ENCODE data around the gene CNPY1. TPM values are rescaled to one million over a fixed set of nuclear protein-coding genes. Genes with fewer than 3 reads are reported as not detected.

Gene CNPY1
- total RNA-seq, 4 donors from 2014 or later, result not detected

DNA sequence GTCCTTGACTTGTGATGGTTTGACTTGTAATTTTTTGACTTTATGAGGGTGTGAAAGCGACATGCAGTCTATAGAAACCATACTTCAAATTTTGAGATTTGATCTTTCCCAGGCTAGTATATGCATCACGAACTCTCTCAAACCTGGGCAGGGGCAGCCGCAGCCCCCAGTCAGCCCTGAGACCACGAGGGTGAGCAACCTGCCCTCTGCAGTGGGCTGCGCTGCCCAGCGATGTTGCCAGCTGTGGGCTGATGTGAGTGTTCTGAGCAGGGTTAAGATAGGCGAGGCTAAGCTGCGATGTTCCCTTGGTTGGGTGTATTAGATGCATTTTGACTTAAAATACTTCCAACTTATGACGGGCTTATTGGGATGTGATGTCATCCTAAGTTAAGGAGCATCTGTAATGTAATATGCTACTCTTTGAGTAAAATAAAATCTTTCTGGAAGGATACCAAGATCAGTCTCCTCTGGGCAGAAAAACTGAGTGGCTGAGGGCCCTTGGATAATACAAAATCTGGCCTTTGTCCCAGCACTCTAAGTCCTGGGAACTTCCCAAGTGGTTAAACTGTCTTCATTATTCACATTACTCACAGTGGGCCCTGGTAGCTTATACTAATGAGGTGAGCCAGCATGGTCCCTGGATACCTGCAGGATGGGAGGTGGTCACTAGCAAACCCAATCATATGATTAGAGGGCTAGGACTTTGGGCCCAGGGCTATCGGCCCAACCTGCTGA is 28.4 kb upstream of the CNPY1 start:
- 78% methylated on average over 10 of the region's 10 CpGs for WGBS
- TF ChIP-seq CTCF (IDR thresholded peaks at IDR 0.05), result no peak
- TF ChIP-seq POLR2AphosphoS5 (IDR thresholded peaks at IDR 0.05), result no peak
- TF ChIP-seq EP300 (IDR thresholded peaks at IDR 0.05), result no peak
- TF ChIP-seq POLR2A (IDR thresholded peaks at IDR 0.05; ENCODE audit: low read depth), result no peak
- no peak for DNase-seq (ENCODE audit: extremely low spot score)
- Histone ChIP-seq H3K36me3 (no peaks in the 10 kb centered on the region), H3K9me3 (no peaks in the 10 kb centered on the region), H3K27ac (replicated peaks in 1 of 4) (no peak overlapping the region), H3K27me3 (peaks cover 0 to 48% (median 0%) of the 10 kb centered on the region in 4 donors), H3K4me3 (no peak overlapping the region), H3K4me1 (no peaks in the 10 kb centered on the region)
- intact Hi-C loops (cut with DNase I), result no loop called here

DNA sequence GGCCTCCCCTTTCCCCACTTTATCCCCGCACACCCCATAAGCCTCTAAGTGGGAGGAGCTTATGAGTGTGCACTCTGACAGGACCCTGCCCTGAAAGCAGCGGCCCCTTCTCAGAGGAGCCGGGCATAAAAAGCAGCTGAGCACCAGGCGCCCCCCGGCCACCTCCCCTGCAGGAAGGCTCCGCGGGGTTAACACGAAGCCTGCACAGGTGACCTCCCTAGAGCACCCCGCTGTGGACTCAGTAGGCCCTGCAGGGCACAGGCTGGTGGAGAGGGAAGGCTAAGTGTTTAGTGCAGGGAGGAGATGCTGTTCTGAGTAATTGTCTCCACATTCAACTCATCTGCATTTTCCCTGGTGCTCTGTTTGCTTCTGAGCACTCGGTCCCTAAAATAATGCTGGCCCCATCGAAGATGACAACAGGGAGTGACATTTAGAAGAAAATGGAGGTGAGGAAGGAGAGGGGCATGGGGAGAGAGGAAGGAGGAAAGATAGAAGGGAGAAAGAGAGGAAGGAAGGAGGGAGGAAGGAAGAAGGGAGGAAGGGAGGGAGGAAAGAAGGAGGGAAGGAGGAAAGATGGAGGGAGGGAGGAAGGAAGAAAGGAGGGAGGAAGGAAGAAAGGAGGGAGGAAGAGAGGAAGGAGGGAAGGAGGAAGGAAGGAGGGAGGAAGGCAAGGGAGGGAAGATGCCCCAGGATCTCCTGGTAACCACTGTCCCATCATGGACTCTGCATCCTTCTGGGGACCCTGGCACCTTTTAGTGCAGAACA is 25.4 kb upstream of the CNPY1 start:
- Histone ChIP-seq H3K4me1 (no peaks in the 10 kb centered on the region), H3K27me3 (peaks cover 0 to 38% (median 0%) of the 10 kb centered on the region in 4 donors), H3K27ac (replicated peaks in 1 of 4) (no peak overlapping the region), H3K4me3 (no peak overlapping the region), H3K9me3 (no peaks in the 10 kb centered on the region), H3K36me3 (no peaks in the 10 kb centered on the region)
- WGBS, result 72% methylated on average over 8 of the region's 11 CpGs
- DNase-seq (ENCODE audit: extremely low spot score), result no peak
- TF ChIP-seq EP300 (IDR thresholded peaks at IDR 0.05), result no peak
- no peak for TF ChIP-seq POLR2AphosphoS5 (IDR thresholded peaks at IDR 0.05)
- no peak for TF ChIP-seq CTCF (IDR thresholded peaks at IDR 0.05)
- TF ChIP-seq POLR2A (IDR thresholded peaks at IDR 0.05; ENCODE audit: low read depth), result no peak
- intact Hi-C loops (cut with DNase I), result no loop called here

DNA sequence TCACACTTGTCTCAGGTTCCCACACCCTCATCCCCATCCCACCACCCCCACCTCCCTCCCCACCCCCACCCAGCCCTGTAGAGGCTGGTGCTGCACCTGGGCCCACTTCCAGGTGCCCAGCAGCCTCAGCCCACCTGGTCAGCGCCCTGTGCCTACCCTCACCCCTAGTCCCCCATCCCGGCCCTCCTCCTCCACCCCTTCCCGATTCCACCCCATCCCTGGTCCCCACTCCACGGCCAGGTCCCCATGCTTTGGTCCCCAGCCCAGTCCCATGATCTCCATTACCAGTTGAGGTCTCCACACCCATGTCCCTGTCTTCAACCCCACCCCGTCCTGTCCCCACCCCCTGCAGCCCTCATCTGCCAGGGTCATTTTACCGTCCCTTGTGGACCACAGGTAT is 24.6 kb upstream of the CNPY1 start:
- intact Hi-C loops (cut with DNase I), result no loop called here
- WGBS, result 93% methylated on average over 6 of the region's 6 CpGs
- DNase-seq (ENCODE audit: extremely low spot score), result no peak

GRCh38 chr7:155570171-155570958 is 24.0 kb upstream of the CNPY1 start:
- H3K27me3 ChIP-seq, result peaks cover 0 to 38% (median 0%) of the 10 kb centered on the region in 4 donors
- no peak overlapping the region for H3K27ac ChIP-seq (replicated peaks in 1 of 4)
- WGBS, result 76% methylated on average over 19 of the region's 28 CpGs
- DNase-seq (ENCODE audit: extremely low spot score), result no peak
- TF ChIP-seq CTCF (IDR thresholded peaks at IDR 0.05) (no peak), POLR2A (IDR thresholded peaks at IDR 0.05; ENCODE audit: low read depth) (no peak), EP300 (IDR thresholded peaks at IDR 0.05) (no peak)
- H3K36me3 ChIP-seq, result no peaks in the 10 kb centered on the region
- no peaks in the 10 kb centered on the region for H3K4me1 ChIP-seq
- H3K9me3 ChIP-seq, result no peaks in the 10 kb centered on the region
- no peak overlapping the region for H3K4me3 ChIP-seq
- intact Hi-C loops (cut with DNase I), result no loop called here

More for the DNA sequence above, 24.6 kb upstream of the CNPY1 start:
- no peaks in the 10 kb centered on the region for H3K9me3 ChIP-seq
- no peaks in the 10 kb centered on the region for H3K4me1 ChIP-seq
- no peak overlapping the region for H3K27ac ChIP-seq (replicated peaks in 1 of 4)
- no peak for TF ChIP-seq POLR2A (IDR thresholded peaks at IDR 0.05; ENCODE audit: low read depth)
- no peak for TF ChIP-seq POLR2AphosphoS5 (IDR thresholded peaks at IDR 0.05)
- TF ChIP-seq CTCF (IDR thresholded peaks at IDR 0.05), result no peak
- no peak for TF ChIP-seq EP300 (IDR thresholded peaks at IDR 0.05)
- H3K36me3 ChIP-seq, result no peaks in the 10 kb centered on the region
- H3K4me3 ChIP-seq, result no peak overlapping the region
- peaks cover 0 to 38% (median 0%) of the 10 kb centered on the region in 4 donors for H3K27me3 ChIP-seq
